Endothelial cell (in vitro differentiated cells): ENCODE data around the gene RTN4. TPM values are rescaled to one million over a fixed set of nuclear protein-coding genes. Genes with fewer than 3 reads are reported as not detected.

ENCODE experiments used
- DNase-seq: peaks from one replicate; pipeline ENCODE4 v3.0.0; 2021; ENCODE audit warnings: low spot score
- H3K27ac Mint-ChIP-seq: one replicate; pipeline ENCODE4 v1.8.0; 2021; ENCODE audit warnings: mixed read lengths, inconsistent platforms; ENCODE audit not compliant: unreplicated experiment
- H3K27me3 Mint-ChIP-seq: one replicate; pipeline ENCODE4 v1.8.0; 2021; ENCODE audit warnings: mild to moderate bottlenecking, moderate library complexity, mixed read lengths, inconsistent platforms; ENCODE audit not compliant: unreplicated experiment
- H3K36me3 Mint-ChIP-seq: one replicate; pipeline ENCODE4 v1.8.0; 2021; ENCODE audit warnings: mild to moderate bottlenecking, low read depth, mixed read lengths, inconsistent platforms; ENCODE audit not compliant: unreplicated experiment
- H3K4me1 Mint-ChIP-seq: one replicate; pipeline ENCODE4 v1.8.0; 2021; ENCODE audit warnings: mild to moderate bottlenecking, mixed read lengths, inconsistent platforms; ENCODE audit not compliant: unreplicated experiment
- H3K4me3 Mint-ChIP-seq: one replicate; pipeline ENCODE4 v1.8.0; 2021; ENCODE audit warnings: mild to moderate bottlenecking, mixed read lengths, inconsistent platforms; ENCODE audit not compliant: unreplicated experiment
- H3K9me3 Mint-ChIP-seq: one replicate; pipeline ENCODE4 v1.8.0; 2021; ENCODE audit warnings: mixed read lengths, inconsistent platforms; ENCODE audit not compliant: unreplicated experiment
- total RNA-seq: library from RNA; stranded (reverse); fragmentation: NEBNext Ultra II Directional; extraction: Animal tissue kit (Norgen Biotek cat#: 25700); gene quantifications from one replicate; pipeline ENCODE4 v1.2.1, GENCODE V29; 2021; ENCODE audit not compliant: unreplicated experiment
- TF ChIP-seq, protein P1 (sequence below): fragments of 200-600 bp; sonication (generic); IDR thresholded peaks from one replicate; pipeline ENCODE4 v1.5.0; 2021; ENCODE audit warnings: antibody characterized with exemption; ENCODE audit not compliant: unreplicated experiment

The RTN4 gene
- total RNA-seq, 1 donor from 2014 or later: 264 TPM

DNA sequence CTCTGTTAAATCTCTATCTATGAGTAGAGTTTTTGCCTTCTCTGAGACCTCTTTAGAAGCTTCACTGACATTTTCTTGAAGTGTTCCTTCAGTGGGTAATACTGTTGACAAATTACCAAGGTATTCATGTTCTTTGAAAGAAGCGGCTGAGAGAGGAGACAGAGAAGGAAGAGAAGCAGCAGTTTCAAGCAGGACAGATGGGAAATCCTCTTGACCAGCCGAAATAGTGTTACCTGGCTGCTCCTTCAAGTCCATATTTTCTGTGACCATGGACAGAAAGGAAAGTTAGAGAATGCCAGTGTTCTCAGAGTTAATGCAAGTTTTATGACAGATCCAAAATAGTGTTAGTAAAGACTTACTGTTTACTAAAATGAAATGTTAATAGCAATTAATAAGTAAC is 23.0 kb downstream of the RTN4 start:
- no peaks in the 10 kb centered on the region for H3K9me3 Mint-ChIP-seq
- no peaks in the 10 kb centered on the region for H3K36me3 Mint-ChIP-seq
- H3K27me3 Mint-ChIP-seq: no peaks in the 10 kb centered on the region
- no peak for DNase-seq
- no peak overlapping the region for H3K27ac Mint-ChIP-seq
- TF ChIP-seq, protein P1, sequence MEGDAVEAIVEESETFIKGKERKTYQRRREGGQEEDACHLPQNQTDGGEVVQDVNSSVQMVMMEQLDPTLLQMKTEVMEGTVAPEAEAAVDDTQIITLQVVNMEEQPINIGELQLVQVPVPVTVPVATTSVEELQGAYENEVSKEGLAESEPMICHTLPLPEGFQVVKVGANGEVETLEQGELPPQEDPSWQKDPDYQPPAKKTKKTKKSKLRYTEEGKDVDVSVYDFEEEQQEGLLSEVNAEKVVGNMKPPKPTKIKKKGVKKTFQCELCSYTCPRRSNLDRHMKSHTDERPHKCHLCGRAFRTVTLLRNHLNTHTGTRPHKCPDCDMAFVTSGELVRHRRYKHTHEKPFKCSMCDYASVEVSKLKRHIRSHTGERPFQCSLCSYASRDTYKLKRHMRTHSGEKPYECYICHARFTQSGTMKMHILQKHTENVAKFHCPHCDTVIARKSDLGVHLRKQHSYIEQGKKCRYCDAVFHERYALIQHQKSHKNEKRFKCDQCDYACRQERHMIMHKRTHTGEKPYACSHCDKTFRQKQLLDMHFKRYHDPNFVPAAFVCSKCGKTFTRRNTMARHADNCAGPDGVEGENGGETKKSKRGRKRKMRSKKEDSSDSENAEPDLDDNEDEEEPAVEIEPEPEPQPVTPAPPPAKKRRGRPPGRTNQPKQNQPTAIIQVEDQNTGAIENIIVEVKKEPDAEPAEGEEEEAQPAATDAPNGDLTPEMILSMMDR: no peak
- peaks cover 12% of the 10 kb centered on the region for H3K4me1 Mint-ChIP-seq
- no peak overlapping the region for H3K4me3 Mint-ChIP-seq

DNA sequence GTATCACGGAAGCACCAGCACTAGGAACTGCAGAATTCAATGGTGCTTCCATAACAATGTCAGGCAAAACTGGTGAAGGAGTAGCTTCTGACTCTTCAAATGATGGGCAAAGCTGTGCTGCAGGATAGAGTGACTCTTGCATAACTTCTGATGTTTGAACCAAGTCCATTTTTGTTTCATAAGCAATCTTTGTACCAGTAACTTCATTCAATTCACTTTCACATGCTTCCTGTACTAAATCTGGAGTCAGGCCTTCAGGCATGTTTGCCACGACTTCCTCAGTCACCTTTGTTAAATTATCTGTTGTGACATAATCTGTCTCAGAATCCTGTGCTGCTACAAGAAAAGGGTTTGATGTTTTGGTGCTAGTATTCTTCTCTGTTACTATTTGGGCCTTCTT is 24.0 kb downstream of the RTN4 start:
- Mint-ChIP-seq H3K27me3 (no peaks in the 10 kb centered on the region), H3K27ac (no peak overlapping the region)

DNA sequence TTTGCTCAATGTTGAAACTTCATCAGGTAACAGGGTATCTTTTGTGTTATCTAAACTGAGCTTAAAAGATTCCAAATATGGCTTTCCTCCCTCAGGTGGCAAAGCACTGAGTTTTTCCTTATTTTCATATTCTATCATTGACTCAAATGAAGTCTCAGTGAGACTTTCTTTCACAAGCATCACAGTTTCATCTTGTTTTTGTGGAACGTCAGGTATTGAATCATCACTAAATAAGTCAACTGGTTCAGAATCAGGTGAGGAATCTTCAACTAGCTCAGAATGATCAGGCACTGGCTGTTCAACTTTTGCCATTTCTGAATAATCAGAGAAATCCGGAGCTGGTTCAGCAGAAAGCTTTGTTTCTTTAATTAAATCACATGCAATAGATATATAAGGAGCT is 24.6 kb downstream of the RTN4 start:
- Mint-ChIP-seq H3K4me3 (no peak overlapping the region), H3K27ac (no peak overlapping the region), H3K27me3 (no peaks in the 10 kb centered on the region)

More for the DNA sequence above, 24.0 kb downstream of the RTN4 start:
- Mint-ChIP-seq H3K4me1 (peaks cover 6% of the 10 kb centered on the region), H3K9me3 (no peaks in the 10 kb centered on the region), H3K36me3 (no peaks in the 10 kb centered on the region), H3K4me3 (no peak overlapping the region)
- TF ChIP-seq, protein P1: no peak
- DNase-seq: no peak

DNA sequence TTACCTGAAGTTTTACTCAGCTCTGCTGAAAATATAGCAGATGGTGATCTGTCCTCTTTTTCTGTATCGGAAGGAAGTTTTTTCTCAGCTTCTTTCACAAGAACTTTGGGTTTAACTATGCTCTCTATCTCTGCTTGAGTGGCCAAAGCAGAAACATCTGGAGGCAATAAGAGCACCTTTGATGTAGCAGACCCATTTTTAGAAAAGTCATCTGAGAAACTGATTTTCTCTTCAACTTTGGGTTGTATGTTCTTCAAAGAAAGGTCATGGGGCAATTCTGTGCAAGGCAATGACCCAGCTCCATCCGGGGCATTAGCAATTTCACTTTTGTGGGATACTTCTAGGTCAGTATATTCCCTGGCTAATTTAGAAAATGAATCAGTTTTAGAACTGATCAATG is 25.2 kb downstream of the RTN4 start:
- Mint-ChIP-seq H3K4me1 (peaks cover 8% of the 10 kb centered on the region), H3K36me3 (no peaks in the 10 kb centered on the region)
- TF ChIP-seq, protein P1: no peak

More for the DNA sequence above, 24.6 kb downstream of the RTN4 start:
- no peaks in the 10 kb centered on the region for H3K9me3 Mint-ChIP-seq
- H3K4me1 Mint-ChIP-seq: peaks cover 6% of the 10 kb centered on the region
- DNase-seq: no peak
- no peaks in the 10 kb centered on the region for H3K36me3 Mint-ChIP-seq
- TF ChIP-seq, protein P1: no peak

DNA sequence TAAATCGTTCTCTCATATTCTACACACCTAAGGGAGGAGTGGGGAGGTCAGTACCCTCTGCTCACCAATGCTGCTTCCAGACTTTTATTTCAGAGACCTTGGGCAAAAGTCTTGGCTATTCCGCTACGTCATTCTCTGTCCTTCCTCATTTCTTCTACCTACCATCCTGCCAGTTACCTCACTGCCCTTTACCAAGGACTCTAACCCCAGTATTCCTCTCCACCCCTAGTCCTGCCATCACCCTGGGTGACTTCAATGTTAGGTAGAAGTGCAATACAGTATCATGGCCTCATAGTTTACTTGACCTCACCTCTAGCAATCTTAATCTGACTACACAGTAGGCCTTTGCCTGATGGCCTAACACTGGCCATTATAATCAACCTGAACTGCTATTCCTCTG is 27.8 kb downstream of the RTN4 start:
- peaks cover 24% of the 10 kb centered on the region for H3K4me1 Mint-ChIP-seq
- no peak for DNase-seq
- no peak overlapping the region for H3K4me3 Mint-ChIP-seq
- no peak overlapping the region for H3K27ac Mint-ChIP-seq
- H3K36me3 Mint-ChIP-seq: peaks cover 4% of the 10 kb centered on the region
- H3K9me3 Mint-ChIP-seq: no peaks in the 10 kb centered on the region
- TF ChIP-seq, protein P1: no peak
- no peaks in the 10 kb centered on the region for H3K27me3 Mint-ChIP-seq

More for the DNA sequence above, 25.2 kb downstream of the RTN4 start:
- no peak overlapping the region for H3K27ac Mint-ChIP-seq
- H3K4me3 Mint-ChIP-seq: no peak overlapping the region
- no peaks in the 10 kb centered on the region for H3K9me3 Mint-ChIP-seq
- no peak for DNase-seq
- H3K27me3 Mint-ChIP-seq: no peaks in the 10 kb centered on the region
